Measurements from ENCODE around the gene SLC43A1. TPM values are rescaled to one million over a fixed set of nuclear protein-coding genes. Genes with fewer than 3 reads are reported as not detected.

Gene SLC43A1
- total and polyA plus RNA-seq, 2 experiments from 2014 or later = 19.6 to 49.7 TPM

- peaks cover 28% of the 10 kb centered on the region for H3K79me2 ChIP-seq (replicated peaks; ENCODE audit: insufficient read depth)
- no peaks in the 10 kb centered on the region for H4K20me1 ChIP-seq (replicated peaks; ENCODE audit: insufficient read depth)
- H2AFZ ChIP-seq = no peak overlapping the region
- H3K36me3 Mint-ChIP-seq (ENCODE audit: low read depth) = peaks cover 32% of the 10 kb centered on the region
- H3K36me3 ChIP-seq (ENCODE audit: insufficient read depth) = no peaks in the 10 kb centered on the region
- peaks cover 19% of the 10 kb centered on the region for H3F3A ChIP-seq (replicated peaks; ENCODE audit: low read depth)
- peaks cover 6% of the 10 kb centered on the region for H3K27me3 Mint-ChIP-seq (ENCODE audit: insufficient read depth, low read depth, poor library complexity)
- H3K27ac ChIP-seq (ENCODE audit: low read depth) = peak overlapping the region; percentile 33; the same call in 1 of the 2 replicates
- no peaks in the 10 kb centered on the region; the same call in 2 of the 3 replicates for H3K9me3 Mint-ChIP-seq
- peak; percentile 87 for DNase-seq (ENCODE audit: low spot score)
- no peak for TF ChIP-seq EZH2phosphoT487 (IDR thresholded peaks at IDR 0.05; ENCODE audit: unreplicated experiment)
- TF ChIP-seq, protein P1, sequence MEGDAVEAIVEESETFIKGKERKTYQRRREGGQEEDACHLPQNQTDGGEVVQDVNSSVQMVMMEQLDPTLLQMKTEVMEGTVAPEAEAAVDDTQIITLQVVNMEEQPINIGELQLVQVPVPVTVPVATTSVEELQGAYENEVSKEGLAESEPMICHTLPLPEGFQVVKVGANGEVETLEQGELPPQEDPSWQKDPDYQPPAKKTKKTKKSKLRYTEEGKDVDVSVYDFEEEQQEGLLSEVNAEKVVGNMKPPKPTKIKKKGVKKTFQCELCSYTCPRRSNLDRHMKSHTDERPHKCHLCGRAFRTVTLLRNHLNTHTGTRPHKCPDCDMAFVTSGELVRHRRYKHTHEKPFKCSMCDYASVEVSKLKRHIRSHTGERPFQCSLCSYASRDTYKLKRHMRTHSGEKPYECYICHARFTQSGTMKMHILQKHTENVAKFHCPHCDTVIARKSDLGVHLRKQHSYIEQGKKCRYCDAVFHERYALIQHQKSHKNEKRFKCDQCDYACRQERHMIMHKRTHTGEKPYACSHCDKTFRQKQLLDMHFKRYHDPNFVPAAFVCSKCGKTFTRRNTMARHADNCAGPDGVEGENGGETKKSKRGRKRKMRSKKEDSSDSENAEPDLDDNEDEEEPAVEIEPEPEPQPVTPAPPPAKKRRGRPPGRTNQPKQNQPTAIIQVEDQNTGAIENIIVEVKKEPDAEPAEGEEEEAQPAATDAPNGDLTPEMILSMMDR (conservative IDR thresholded peaks at IDR 0.05; ENCODE audit: low read depth in 2 of 2) = peak; percentile 97 to 100
- no peak for TF ChIP-seq ZNF331 (CRISPR knock-in tag; IDR thresholded peaks at IDR 0.05; ENCODE audit: low read depth)
- TF ChIP-seq, protein P2, sequence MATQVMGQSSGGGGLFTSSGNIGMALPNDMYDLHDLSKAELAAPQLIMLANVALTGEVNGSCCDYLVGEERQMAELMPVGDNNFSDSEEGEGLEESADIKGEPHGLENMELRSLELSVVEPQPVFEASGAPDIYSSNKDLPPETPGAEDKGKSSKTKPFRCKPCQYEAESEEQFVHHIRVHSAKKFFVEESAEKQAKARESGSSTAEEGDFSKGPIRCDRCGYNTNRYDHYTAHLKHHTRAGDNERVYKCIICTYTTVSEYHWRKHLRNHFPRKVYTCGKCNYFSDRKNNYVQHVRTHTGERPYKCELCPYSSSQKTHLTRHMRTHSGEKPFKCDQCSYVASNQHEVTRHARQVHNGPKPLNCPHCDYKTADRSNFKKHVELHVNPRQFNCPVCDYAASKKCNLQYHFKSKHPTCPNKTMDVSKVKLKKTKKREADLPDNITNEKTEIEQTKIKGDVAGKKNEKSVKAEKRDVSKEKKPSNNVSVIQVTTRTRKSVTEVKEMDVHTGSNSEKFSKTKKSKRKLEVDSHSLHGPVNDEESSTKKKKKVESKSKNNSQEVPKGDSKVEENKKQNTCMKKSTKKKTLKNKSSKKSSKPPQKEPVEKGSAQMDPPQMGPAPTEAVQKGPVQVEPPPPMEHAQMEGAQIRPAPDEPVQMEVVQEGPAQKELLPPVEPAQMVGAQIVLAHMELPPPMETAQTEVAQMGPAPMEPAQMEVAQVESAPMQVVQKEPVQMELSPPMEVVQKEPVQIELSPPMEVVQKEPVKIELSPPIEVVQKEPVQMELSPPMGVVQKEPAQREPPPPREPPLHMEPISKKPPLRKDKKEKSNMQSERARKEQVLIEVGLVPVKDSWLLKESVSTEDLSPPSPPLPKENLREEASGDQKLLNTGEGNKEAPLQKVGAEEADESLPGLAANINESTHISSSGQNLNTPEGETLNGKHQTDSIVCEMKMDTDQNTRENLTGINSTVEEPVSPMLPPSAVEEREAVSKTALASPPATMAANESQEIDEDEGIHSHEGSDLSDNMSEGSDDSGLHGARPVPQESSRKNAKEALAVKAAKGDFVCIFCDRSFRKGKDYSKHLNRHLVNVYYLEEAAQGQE (IDR thresholded peaks at IDR 0.05; ENCODE audit: unreplicated experiment) = no peak
- no peak for TF ChIP-seq ZNF114 (CRISPR knock-in tag; IDR thresholded peaks at IDR 0.05)
- TF ChIP-seq JUNB (IDR thresholded peaks at IDR 0.05; ENCODE audit: unreplicated experiment) = no peak
- no peak for TF ChIP-seq EZH2 (IDR thresholded peaks at IDR 0.05; ENCODE audit: low read depth, unreplicated experiment)
- peak overlapping the region; percentile 63 for H3K27ac Mint-ChIP-seq
- peaks cover 18% of the 10 kb centered on the region for H3K4me1 Mint-ChIP-seq
- H3K9me2 ChIP-seq (ENCODE audit: insufficient read depth) = no peaks in the 10 kb centered on the region
- no peak overlapping the region; the same call in 2 of the 3 replicates for H3K4me3 Mint-ChIP-seq
- peaks cover 15% of the 10 kb centered on the region for H3K4me1 ChIP-seq (ENCODE audit: insufficient read depth)
- no peaks in the 10 kb centered on the region for H3K27me3 ChIP-seq (ENCODE audit: insufficient read depth)
- no peak overlapping the region for H3K4me3 ChIP-seq
- H3K4me2 ChIP-seq = no peak overlapping the region
- peak; percentile 20 for ATAC-seq
Measured at GRCh38 chr11:57527056-57527631, 11.6 kb upstream of the SLC43A1 start.

DNA sequence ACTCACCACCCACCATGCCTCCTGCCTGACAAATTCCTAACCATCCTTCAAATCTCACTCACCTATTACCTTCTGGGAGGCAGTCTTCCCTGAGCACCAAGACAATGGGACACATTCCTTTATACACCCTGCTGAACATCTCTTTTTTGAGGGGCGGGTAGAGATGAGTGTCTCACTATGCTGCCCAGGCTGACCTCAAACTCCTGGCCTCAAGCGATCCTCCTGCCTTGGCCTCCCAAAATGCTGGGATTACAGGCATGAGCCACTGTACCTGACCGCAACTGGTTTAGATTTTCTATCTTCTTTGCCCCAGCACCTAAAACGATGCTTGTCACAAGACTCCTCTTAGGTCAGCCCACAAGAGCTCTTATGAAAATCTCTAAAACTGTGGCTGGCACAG is 7.9 kb upstream of the SLC43A1 start:
- Histone ChIP-seq H4K20me1 (replicated peaks; ENCODE audit: insufficient read depth) (no peaks in the 10 kb centered on the region), H3K79me2 (replicated peaks; ENCODE audit: insufficient read depth) (peaks cover 12% of the 10 kb centered on the region; the same call in 1 of the 2 replicates), H3K4me3 (no peak overlapping the region), H3K9me2 (ENCODE audit: insufficient read depth) (no peaks in the 10 kb centered on the region), H3F3A (replicated peaks; ENCODE audit: low read depth) (peaks cover 8% of the 10 kb centered on the region), H3K27me3 (ENCODE audit: insufficient read depth) (no peaks in the 10 kb centered on the region), H3K36me3 (ENCODE audit: insufficient read depth) (no peaks in the 10 kb centered on the region), H2AFZ (no peak overlapping the region), H3K4me1 (ENCODE audit: insufficient read depth) (peaks cover 17% of the 10 kb centered on the region), H3K4me2 (no peak overlapping the region), H3K27ac (ENCODE audit: low read depth) (no peak overlapping the region)
- Mint-ChIP-seq H3K36me3 (ENCODE audit: low read depth) (peaks cover 26% of the 10 kb centered on the region), H3K27me3 (ENCODE audit: insufficient read depth, low read depth, poor library complexity) (peaks cover 11% of the 10 kb centered on the region), H3K27ac (no peak overlapping the region), H3K4me3 (no peak overlapping the region), H3K9me3 (no peaks in the 10 kb centered on the region; the same call in 1 of the 3 replicates), H3K4me1 (peaks cover 19% of the 10 kb centered on the region)
- ATAC-seq (no peak), DNase-seq (ENCODE audit: low spot score) (no peak)
- TF ChIP-seq CREB1 (CRISPR knock-in tag; IDR thresholded peaks at IDR 0.05; ENCODE audit: low read depth) (no peak), POLR2AphosphoS5 (IDR thresholded peaks at IDR 0.05; ENCODE audit: low read depth) (no peak), ZNF331 (CRISPR knock-in tag; IDR thresholded peaks at IDR 0.05; ENCODE audit: low read depth) (no peak), STAT1 (IDR thresholded peaks at IDR 0.05; ENCODE audit: unreplicated experiment) (no peak), JUNB (IDR thresholded peaks at IDR 0.05; ENCODE audit: unreplicated experiment) (no peak), NANOG (IDR thresholded peaks at IDR 0.05; ENCODE audit: borderline replicate concordance) (no peak), EZH2phosphoT487 (IDR thresholded peaks at IDR 0.05; ENCODE audit: unreplicated experiment) (no peak), ETS1 (IDR thresholded peaks at IDR 0.05) (no peak), ZNF114 (CRISPR knock-in tag; IDR thresholded peaks at IDR 0.05) (no peak)
- TF ChIP-seq, protein P2 (IDR thresholded peaks at IDR 0.05; ENCODE audit: unreplicated experiment) = no peak
